PC-3 (cell line): ENCODE data around the gene ABCC5. TPM values are rescaled to one million over a fixed set of nuclear protein-coding genes. Genes with fewer than 3 reads are reported as not detected.
"Not testable (repeated sequence)": the region's sequence is repeated elsewhere in the genome, so short reads cannot be mapped to it uniquely, and the experiment has no call there.

Experiments
- ATAC-seq: fragments of 200-7000 bp; cut with Tn5 transposase; 2 replicates; pipeline ENCODE4 v1.9.1; 2020; ENCODE audit warnings: mild to moderate bottlenecking, moderate library complexity
- BruUV-seq: library from RNA; stranded (reverse); fragments of 400-500 nt; replicated peaks from 2 replicates; lab custom pipeline; 2021; lab: Mats Ljungman, UMichigan
- CTCF ChIA-PET: fragments of 300-600 bp; sonication (Branson Sonifier 250); formaldehyde crosslinking; loops from one replicate; lab custom pipeline; 2022; ENCODE audit warnings: antibody characterized with exemption; lab: Charles Lee
- POLR2A ChIA-PET: fragments of 300-600 bp; sonication (Branson Sonifier 250); formaldehyde crosslinking; loops from one replicate; lab custom pipeline; 2022; ENCODE audit warnings: antibody characterized with exemption; ENCODE audit not compliant: unreplicated experiment; lab: Charles Lee
- DNase-seq: peaks from one replicate; pipeline ENCODE4 v3.0.0-alpha.2; 2015
- H2AFZ ChIP-seq: fragments of 300-600 bp; sonication (generic); 2 replicates; pipeline ENCODE4 v1.6.0; 2016; ENCODE audit warnings: antibody characterized with exemption, low read length
- H3F3A ChIP-seq: fragments of 300-600 bp; sonication (generic); one replicate; pipeline ENCODE4 v1.6.0; 2017; ENCODE audit warnings: antibody characterized with exemption, low read length, control low read depth, mild to moderate bottlenecking; ENCODE audit not compliant: unreplicated experiment
- H3K27ac ChIP-seq: fragments of 300-600 bp; sonication (generic); 2 replicates; pipeline ENCODE4 v1.5.1; 2016; ENCODE audit warnings: mild to moderate bottlenecking, low read length
- H3K27me3 ChIP-seq: fragments of 300-600 bp; sonication (generic); 2 replicates; pipeline ENCODE4 v1.6.1; 2016; ENCODE audit warnings: low read length, mixed read lengths
- H3K36me3 ChIP-seq: fragments of 300-600 bp; sonication (generic); 2 replicates; pipeline ENCODE4 v1.6.1; 2016; ENCODE audit warnings: low read depth, mixed run types, low read length, mixed read lengths
- H3K4me1 ChIP-seq: fragments of 300-600 bp; sonication (generic); 2 replicates; pipeline ENCODE4 v1.5.1; 2016; ENCODE audit warnings: low read length; ENCODE audit not compliant: insufficient read depth
- H3K4me2 ChIP-seq: fragments of 300-600 bp; sonication (generic); 2 replicates; pipeline ENCODE4 v1.6.0; 2016; ENCODE audit warnings: low read length
- H3K4me3 ChIP-seq: fragments of 300-600 bp; sonication (generic); 2 replicates; pipeline ENCODE4 v1.5.1; 2016; ENCODE audit warnings: mild to moderate bottlenecking, low read length, mixed read lengths
- H3K79me2 ChIP-seq: fragments of 300-600 bp; sonication (generic); 2 replicates; pipeline ENCODE4 v1.6.1; 2017; ENCODE audit warnings: low read length, mixed read lengths
- H3K9ac ChIP-seq: fragments of 300-600 bp; sonication (generic); 2 replicates; pipeline ENCODE4 v1.6.0; 2016; ENCODE audit warnings: mild to moderate bottlenecking, low read length
- H3K9me2 ChIP-seq: fragments of 300-600 bp; sonication (generic); replicated peaks from 2 replicates; pipeline ENCODE4 v1.6.1; 2016; ENCODE audit warnings: mixed run types, low read length, mixed read lengths
- H3K9me3 ChIP-seq: fragments of 300-600 bp; sonication (generic); 2 replicates; pipeline ENCODE4 v1.6.1; 2016; ENCODE audit warnings: low read length, mixed read lengths
- H4K20me1 ChIP-seq: fragments of 300-600 bp; sonication (generic); 2 replicates; pipeline ENCODE4 v1.6.1; 2016; ENCODE audit warnings: low read length, mixed read lengths
- EZH2 ChIP-seq: fragments of 300-600 bp; sonication (generic); IDR thresholded peaks from one replicate; pipeline ENCODE4 v1.6.1; 2017; ENCODE audit warnings: antibody characterized with exemption, mild to moderate bottlenecking, low read length; ENCODE audit not compliant: unreplicated experiment
- EZH2phosphoT487 ChIP-seq: fragments of 300-600 bp; sonication (generic); IDR thresholded peaks from 2 replicates; pipeline ENCODE4 v1.6.1; 2018; ENCODE audit warnings: mild to moderate bottlenecking, antibody characterized with exemption, low read length, borderline replicate concordance
- intact Hi-C: fragments of 100-400 bp; cut with micrococcal nuclease; formaldehyde crosslinking; loops from 2 replicates; pipeline ENCODE4 v1.9.0; 2023
- total RNA-seq: library from RNA; depleted of rRNA; stranded (reverse); fragments of >200 nt; gene quantifications from 2 replicates; pipeline ENCODE4 v1.2.3, GENCODE V29; 2014
- TF ChIP-seq, protein P1 (sequence below): fragments of 300-600 bp; sonication (generic); conservative IDR thresholded peaks from 2 replicates; pipeline ENCODE4 v1.5.1; 2017; ENCODE audit warnings: antibody characterized with exemption, low read depth, mild to moderate bottlenecking, low read length

The ABCC5 gene
- total RNA-seq, 1 experiment from 2014 or later = 16.1 TPM

DNA sequence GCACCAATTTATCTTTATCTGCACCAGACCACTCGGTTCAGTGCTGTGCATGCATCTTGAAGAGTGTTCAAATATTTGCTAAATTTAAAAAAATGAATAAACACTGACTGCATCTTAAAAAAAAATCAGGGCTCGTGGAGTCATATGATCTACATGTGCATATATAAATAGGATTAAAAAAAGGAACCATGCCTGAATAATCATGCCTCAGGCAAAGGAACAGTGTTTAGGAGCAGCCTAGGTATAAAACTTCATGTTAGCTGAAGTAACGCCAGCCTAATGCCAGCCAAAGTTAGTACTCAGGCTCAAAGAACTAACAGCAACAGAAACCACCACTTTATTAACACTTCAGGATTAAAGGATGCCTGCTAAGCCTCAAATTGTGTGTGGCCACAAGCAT lies 9.5 kb downstream of the ABCC5 start:
- ChIA-PET POLR2A (no interaction called here), CTCF (no interaction called here)
- no TSS peak for BruUV-seq
- H3K9me3 ChIP-seq = no peaks in the 10 kb centered on the region
- no peaks in the 10 kb centered on the region for H4K20me1 ChIP-seq
- no peak overlapping the region for H2AFZ ChIP-seq
- peak overlapping the region; percentile 51 for H3K27ac ChIP-seq
- peaks cover 21% of the 10 kb centered on the region for H3K79me2 ChIP-seq
- peaks cover 57% of the 10 kb centered on the region for H3K4me1 ChIP-seq
- H3K36me3 ChIP-seq = peaks cover 21% of the 10 kb centered on the region
- TF ChIP-seq EZH2 = no peak
- intact Hi-C loops = loop anchor here (1.0 kb wide), 1 partner anchor 9 kb away; the partner anchor contains the start of gene ABCC5
- ATAC-seq (peak; percentile 55), DNase-seq (peak; percentile 47)
- no peaks in the 10 kb centered on the region for H3K9me2 ChIP-seq
- H3K27me3 ChIP-seq = no peaks in the 10 kb centered on the region
- H3K9ac ChIP-seq = no peak overlapping the region
- no peak overlapping the region for H3K4me3 ChIP-seq
- no peaks in the 10 kb centered on the region for H3F3A ChIP-seq
- H3K4me2 ChIP-seq = peak overlapping the region; percentile 30

DNA sequence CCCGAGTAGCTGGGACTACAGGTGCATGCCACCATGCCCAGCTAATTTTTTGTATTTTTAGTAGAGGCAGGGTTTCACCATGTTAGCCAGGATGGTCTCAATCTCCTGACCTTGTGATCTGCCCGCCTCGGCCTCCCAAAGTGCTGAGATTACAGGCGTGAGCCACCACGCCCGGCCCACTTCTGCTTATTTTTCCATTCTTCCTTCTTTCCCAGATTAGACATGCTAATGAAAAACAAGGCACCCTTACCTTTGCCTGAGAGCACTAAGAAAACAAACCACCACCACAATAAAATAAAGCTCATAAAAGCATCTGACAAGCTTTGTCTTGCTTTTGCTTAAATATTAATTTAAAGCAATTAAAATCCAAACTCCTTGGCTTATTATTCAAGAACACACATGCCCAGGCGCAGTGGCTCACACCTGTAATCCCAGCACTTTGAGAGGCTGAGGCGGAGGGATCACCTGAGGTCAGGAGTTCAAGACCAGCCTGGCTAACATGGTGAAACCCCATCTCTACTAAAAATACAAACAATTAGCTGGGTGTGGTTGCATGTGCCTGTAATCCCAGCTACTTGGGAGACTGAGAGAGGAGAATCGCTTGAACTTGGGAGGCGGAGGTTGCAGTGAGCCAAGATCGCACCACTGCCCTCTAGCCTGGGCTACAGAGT lies 10.4 kb downstream of the ABCC5 start:
- H3K9ac ChIP-seq, H3K9me3 ChIP-seq, H2AFZ ChIP-seq, H3F3A ChIP-seq, DNase-seq, BruUV-seq, H3K4me2 ChIP-seq, H3K9me2 ChIP-seq, H3K4me3 ChIP-seq, H4K20me1 ChIP-seq, intact Hi-C loops, H3K27me3 ChIP-seq, ATAC-seq: not testable (repeated sequence)
- ChIA-PET POLR2A (interaction anchor here (0.7 kb wide), 1 partner anchor 559 kb away, joined by 3 read pairs; no protein-coding TSS in a partner anchor), CTCF (interaction anchor here (0.7 kb wide), 1 partner anchor 10 kb away, joined by 10 read pairs; no protein-coding TSS in a partner anchor)
- Histone ChIP-seq H3K79me2 (peaks cover 29% of the 10 kb centered on the region), H3K4me1 (peaks cover 54% of the 10 kb centered on the region), H3K36me3 (peaks cover 19% of the 10 kb centered on the region), H3K27ac (peak overlapping the region; percentile 89)

DNA sequence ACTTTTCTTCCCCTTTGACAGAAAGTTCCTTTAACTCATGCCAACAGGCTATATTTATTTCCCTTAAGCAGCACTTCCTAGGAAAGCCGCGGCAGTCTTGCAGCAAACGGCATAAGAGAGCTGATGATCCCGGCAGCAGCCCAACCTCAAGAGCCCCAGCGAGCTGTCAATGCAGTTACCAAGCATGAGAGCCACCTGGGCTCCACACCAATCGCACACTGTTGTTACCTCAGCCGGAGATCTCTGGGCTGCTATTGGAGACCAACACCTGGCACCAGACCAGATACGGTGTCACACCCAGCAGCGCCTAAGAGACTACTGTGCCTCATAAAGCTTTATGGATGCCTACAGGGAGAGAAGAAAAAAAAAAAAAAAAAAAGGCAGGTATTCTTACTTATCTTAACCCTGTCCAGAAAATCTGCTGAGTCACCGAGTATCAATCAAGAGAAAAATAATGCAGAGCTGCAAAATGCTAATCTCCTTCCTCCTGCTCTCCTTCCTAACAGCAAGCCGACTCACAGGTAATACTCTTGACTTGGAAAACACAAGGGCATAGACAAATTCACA lies 11.7 kb downstream of the ABCC5 start:
- TF ChIP-seq, protein P1, sequence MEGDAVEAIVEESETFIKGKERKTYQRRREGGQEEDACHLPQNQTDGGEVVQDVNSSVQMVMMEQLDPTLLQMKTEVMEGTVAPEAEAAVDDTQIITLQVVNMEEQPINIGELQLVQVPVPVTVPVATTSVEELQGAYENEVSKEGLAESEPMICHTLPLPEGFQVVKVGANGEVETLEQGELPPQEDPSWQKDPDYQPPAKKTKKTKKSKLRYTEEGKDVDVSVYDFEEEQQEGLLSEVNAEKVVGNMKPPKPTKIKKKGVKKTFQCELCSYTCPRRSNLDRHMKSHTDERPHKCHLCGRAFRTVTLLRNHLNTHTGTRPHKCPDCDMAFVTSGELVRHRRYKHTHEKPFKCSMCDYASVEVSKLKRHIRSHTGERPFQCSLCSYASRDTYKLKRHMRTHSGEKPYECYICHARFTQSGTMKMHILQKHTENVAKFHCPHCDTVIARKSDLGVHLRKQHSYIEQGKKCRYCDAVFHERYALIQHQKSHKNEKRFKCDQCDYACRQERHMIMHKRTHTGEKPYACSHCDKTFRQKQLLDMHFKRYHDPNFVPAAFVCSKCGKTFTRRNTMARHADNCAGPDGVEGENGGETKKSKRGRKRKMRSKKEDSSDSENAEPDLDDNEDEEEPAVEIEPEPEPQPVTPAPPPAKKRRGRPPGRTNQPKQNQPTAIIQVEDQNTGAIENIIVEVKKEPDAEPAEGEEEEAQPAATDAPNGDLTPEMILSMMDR = no peak
- TF ChIP-seq EZH2phosphoT487 = no peak
- no peak for TF ChIP-seq EZH2
- peak overlapping the region; percentile 75 for H3K4me2 ChIP-seq
- POLR2A ChIA-PET = interaction anchor here (0.6 to 0.7 kb wide), 3 partner anchors 12 to 133 kb away, joined by 3 to 27 read pairs (median 11); no protein-coding TSS in a partner anchor
- peaks cover 13% of the 10 kb centered on the region; the same call in 1 of the 2 replicates for H3K36me3 ChIP-seq
- no peaks in the 10 kb centered on the region for H3K27me3 ChIP-seq
- peaks cover 49% of the 10 kb centered on the region for H3K4me1 ChIP-seq
- H3K27ac ChIP-seq = peak overlapping the region; percentile 89
- H3K9me3 ChIP-seq = no peaks in the 10 kb centered on the region
- CTCF ChIA-PET = interaction anchor here (0.6 to 1.2 kb wide), 6 partner anchors 9 to 242 kb away, joined by 4 to 9 read pairs (median 4); partner anchors contain the start of gene ABCC5
- H3K9me2 ChIP-seq = no peaks in the 10 kb centered on the region
- peak overlapping the region; percentile 56 for H3K9ac ChIP-seq
- H4K20me1 ChIP-seq = no peaks in the 10 kb centered on the region
- H3K4me3 ChIP-seq = peak overlapping the region; percentile 42; the same call in 1 of the 2 replicates
- intact Hi-C loops = loop anchor here (1.0 kb wide), 1 partner anchor 48 kb away; no protein-coding TSS in a partner anchor
- no peaks in the 10 kb centered on the region for H3F3A ChIP-seq
- ATAC-seq = peak; percentile 90
- H3K79me2 ChIP-seq = peaks cover 40% of the 10 kb centered on the region
- no TSS peak for BruUV-seq
- peak; percentile 98 for DNase-seq
- peak overlapping the region; percentile 65 for H2AFZ ChIP-seq
